GM12891 (cell line): Measurements from ENCODE around the gene CALML4.

ENCODE experiments used
- POLR2A ChIP-seq: IDR thresholded peaks from 2 replicates; pipeline ENCODE4 v1.6.1; 2011; ENCODE audit warnings: low read depth, low read length, control low read depth
- POLR2AphosphoS5 ChIP-seq: IDR thresholded peaks from 2 replicates; pipeline ENCODE4 v1.6.1; 2011; ENCODE audit warnings: low read depth, low read length, control low read depth
- TAF1 ChIP-seq: IDR thresholded peaks from 2 replicates; pipeline ENCODE4 v1.6.1; 2011; ENCODE audit warnings: low read depth, low read length, control low read depth

DNA sequence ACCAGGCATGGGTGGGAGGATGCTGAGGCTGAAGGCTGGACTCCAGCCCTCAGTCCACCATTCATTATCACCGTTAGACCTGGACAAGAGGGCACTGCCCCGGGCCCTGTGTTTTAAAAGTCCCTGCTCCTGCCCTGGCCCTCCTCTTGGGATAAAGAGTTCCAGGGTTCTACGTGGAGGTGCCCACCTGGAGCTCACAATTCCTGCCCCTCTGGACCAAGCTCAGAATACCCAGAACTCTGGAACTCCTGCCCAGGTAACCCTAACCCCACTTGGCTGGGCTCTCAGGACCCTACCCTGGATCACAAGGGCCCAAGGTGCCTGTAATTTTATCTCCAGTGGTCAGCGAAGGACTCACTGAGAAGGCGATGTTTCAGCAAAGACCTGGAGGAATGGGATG lies 1.2 kb downstream of the CALML4 start:
- TF ChIP-seq POLR2AphosphoS5 (no peak), TAF1 (no peak), POLR2A (no peak)
